ENCODE measurements around the gene RRAGC. TPM values are rescaled to one million over a fixed set of nuclear protein-coding genes. Genes with fewer than 3 reads are reported as not detected.

Gene RRAGC
- total and polyA plus RNA-seq, 2 experiments from 2014 or later: 9.3 to 12.8 TPM

DNA sequence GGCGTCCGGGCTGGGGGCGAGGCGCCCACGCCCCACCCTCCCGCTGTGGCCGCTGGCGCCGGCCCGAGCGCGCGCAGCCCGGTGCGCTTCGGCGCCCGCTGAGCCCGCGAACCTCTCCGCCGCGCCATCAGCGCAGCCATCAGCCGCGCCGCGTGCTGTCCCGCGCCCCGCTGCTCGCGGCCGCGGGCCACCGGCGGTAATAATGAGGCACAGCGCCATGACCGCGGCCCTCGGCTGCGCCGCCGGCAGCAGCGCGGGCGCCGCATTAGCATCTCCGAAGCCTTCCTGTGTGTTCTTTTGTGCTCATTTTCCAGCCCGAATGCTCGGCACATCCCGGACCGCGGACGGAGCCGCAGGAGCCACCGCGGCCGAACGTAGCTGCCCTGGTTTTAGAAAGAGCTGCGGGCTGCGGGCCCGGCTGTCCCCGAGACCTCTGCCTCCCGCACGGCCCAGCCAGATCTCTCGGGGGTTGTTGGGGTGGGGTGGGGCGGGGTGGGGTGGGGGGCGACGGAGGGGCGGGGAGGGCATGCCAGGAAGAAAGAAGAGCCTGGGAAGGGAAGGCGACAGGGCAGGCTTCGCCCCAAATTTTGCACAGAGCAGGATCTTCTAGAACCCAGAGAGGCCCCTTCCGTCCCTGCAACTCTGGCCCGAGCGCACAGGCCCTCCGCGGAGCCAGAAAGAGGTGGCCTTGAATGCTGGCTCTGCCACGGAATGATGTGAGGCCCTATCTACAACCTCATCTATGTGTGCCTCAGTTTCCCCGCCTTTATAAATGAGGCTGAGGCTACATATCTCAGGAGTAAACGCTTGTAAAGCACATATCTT is 55.3 kb downstream of the RRAGC start:
- H3K36me3 Mint-ChIP-seq (ENCODE audit: low read depth): no peaks in the 10 kb centered on the region
- no peak overlapping the region for H3K27ac ChIP-seq (ENCODE audit: low read depth)
- H3K4me1 Mint-ChIP-seq: peaks cover 13% of the 10 kb centered on the region
- TF ChIP-seq, protein P1, sequence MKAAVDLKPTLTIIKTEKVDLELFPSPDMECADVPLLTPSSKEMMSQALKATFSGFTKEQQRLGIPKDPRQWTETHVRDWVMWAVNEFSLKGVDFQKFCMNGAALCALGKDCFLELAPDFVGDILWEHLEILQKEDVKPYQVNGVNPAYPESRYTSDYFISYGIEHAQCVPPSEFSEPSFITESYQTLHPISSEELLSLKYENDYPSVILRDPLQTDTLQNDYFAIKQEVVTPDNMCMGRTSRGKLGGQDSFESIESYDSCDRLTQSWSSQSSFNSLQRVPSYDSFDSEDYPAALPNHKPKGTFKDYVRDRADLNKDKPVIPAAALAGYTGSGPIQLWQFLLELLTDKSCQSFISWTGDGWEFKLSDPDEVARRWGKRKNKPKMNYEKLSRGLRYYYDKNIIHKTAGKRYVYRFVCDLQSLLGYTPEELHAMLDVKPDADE (IDR thresholded peaks at IDR 0.05): no peak
- TF ChIP-seq NANOG (IDR thresholded peaks at IDR 0.05; ENCODE audit: borderline replicate concordance) (no peak), JUNB (IDR thresholded peaks at IDR 0.05; ENCODE audit: unreplicated experiment) (no peak), EZH2phosphoT487 (IDR thresholded peaks at IDR 0.05; ENCODE audit: unreplicated experiment) (no peak), POLR2AphosphoS5 (IDR thresholded peaks at IDR 0.05; ENCODE audit: low read depth) (no peak), EZH2 (IDR thresholded peaks at IDR 0.05; ENCODE audit: low read depth, unreplicated experiment) (peak; percentile 15)
- TF ChIP-seq, protein P2, sequence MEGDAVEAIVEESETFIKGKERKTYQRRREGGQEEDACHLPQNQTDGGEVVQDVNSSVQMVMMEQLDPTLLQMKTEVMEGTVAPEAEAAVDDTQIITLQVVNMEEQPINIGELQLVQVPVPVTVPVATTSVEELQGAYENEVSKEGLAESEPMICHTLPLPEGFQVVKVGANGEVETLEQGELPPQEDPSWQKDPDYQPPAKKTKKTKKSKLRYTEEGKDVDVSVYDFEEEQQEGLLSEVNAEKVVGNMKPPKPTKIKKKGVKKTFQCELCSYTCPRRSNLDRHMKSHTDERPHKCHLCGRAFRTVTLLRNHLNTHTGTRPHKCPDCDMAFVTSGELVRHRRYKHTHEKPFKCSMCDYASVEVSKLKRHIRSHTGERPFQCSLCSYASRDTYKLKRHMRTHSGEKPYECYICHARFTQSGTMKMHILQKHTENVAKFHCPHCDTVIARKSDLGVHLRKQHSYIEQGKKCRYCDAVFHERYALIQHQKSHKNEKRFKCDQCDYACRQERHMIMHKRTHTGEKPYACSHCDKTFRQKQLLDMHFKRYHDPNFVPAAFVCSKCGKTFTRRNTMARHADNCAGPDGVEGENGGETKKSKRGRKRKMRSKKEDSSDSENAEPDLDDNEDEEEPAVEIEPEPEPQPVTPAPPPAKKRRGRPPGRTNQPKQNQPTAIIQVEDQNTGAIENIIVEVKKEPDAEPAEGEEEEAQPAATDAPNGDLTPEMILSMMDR (conservative IDR thresholded peaks at IDR 0.05; ENCODE audit: low read depth in 2 of 2): no peak
- H3K4me3 Mint-ChIP-seq: peak overlapping the region; percentile 76
- H3K4me2 ChIP-seq: peak overlapping the region; percentile 72
- peak; percentile 81 for DNase-seq (ENCODE audit: low spot score)
- H3K27ac Mint-ChIP-seq: no peak overlapping the region
- peaks cover 28% of the 10 kb centered on the region for H3K27me3 Mint-ChIP-seq (ENCODE audit: insufficient read depth, low read depth, poor library complexity)
- peaks cover 55% of the 10 kb centered on the region for H3K27me3 ChIP-seq (ENCODE audit: insufficient read depth)
- H3K36me3 ChIP-seq (ENCODE audit: insufficient read depth): no peaks in the 10 kb centered on the region
- H3K4me1 ChIP-seq (ENCODE audit: insufficient read depth): peaks cover 10% of the 10 kb centered on the region
- H3K9me3 Mint-ChIP-seq: peaks cover 7% of the 10 kb centered on the region; the same call in 2 of the 3 replicates
- peak; percentile 87 for ATAC-seq
- H4K20me1 ChIP-seq (replicated peaks; ENCODE audit: insufficient read depth): no peaks in the 10 kb centered on the region
- H3K4me3 ChIP-seq: peak overlapping the region; percentile 55
- H3F3A ChIP-seq (replicated peaks; ENCODE audit: low read depth): peaks cover 3% of the 10 kb centered on the region
- H3K79me2 ChIP-seq (replicated peaks; ENCODE audit: insufficient read depth): no peaks in the 10 kb centered on the region
- no peaks in the 10 kb centered on the region for H3K9me2 ChIP-seq (ENCODE audit: insufficient read depth)
- peak overlapping the region; percentile 83; the same call in 1 of the 2 replicates for H2AFZ ChIP-seq

DNA sequence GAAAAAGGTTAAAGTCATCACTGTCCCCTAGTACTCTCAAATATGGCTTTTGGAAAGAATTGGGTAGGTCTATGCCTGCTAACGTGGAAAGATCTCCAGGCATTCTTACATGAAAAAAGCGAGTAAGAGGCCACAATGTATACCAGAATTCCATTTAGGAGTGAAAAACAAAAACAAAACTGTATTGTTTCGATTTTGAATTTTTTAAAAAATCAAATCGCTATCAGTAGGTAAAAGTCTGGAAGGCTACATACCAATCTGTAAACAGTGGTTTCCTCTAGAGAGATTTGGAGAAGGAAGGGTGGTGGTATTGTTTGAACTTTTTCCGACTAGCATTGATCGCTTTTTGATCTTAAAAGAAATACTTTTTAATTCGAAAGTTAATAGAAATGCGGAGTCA is 55.9 kb downstream of the RRAGC start:
- Histone ChIP-seq H3K27me3 (ENCODE audit: insufficient read depth) (peaks cover 51% of the 10 kb centered on the region), H3K4me3 (peak overlapping the region; percentile 55), H2AFZ (peak overlapping the region; percentile 83; the same call in 1 of the 2 replicates), H3K4me1 (ENCODE audit: insufficient read depth) (peaks cover 10% of the 10 kb centered on the region), H3F3A (replicated peaks; ENCODE audit: low read depth) (peaks cover 3% of the 10 kb centered on the region), H3K9me2 (ENCODE audit: insufficient read depth) (no peaks in the 10 kb centered on the region), H3K27ac (ENCODE audit: low read depth) (no peak overlapping the region), H3K4me2 (peak overlapping the region; percentile 72), H4K20me1 (replicated peaks; ENCODE audit: insufficient read depth) (no peaks in the 10 kb centered on the region), H3K36me3 (ENCODE audit: insufficient read depth) (no peaks in the 10 kb centered on the region), H3K79me2 (replicated peaks; ENCODE audit: insufficient read depth) (no peaks in the 10 kb centered on the region)
- DNase-seq (ENCODE audit: low spot score) (no peak), ATAC-seq (no peak)
- H3K27me3 Mint-ChIP-seq (ENCODE audit: insufficient read depth, low read depth, poor library complexity): peaks cover 28% of the 10 kb centered on the region
- peaks cover 7% of the 10 kb centered on the region; the same call in 2 of the 3 replicates for H3K9me3 Mint-ChIP-seq
- peaks cover 13% of the 10 kb centered on the region for H3K4me1 Mint-ChIP-seq
- H3K27ac Mint-ChIP-seq: no peak overlapping the region
- H3K4me3 Mint-ChIP-seq: peak overlapping the region; percentile 65
- H3K36me3 Mint-ChIP-seq (ENCODE audit: low read depth): no peaks in the 10 kb centered on the region
- peak; percentile 50 for TF ChIP-seq EZH2 (IDR thresholded peaks at IDR 0.05; ENCODE audit: low read depth, unreplicated experiment)
- TF ChIP-seq, protein P3, sequence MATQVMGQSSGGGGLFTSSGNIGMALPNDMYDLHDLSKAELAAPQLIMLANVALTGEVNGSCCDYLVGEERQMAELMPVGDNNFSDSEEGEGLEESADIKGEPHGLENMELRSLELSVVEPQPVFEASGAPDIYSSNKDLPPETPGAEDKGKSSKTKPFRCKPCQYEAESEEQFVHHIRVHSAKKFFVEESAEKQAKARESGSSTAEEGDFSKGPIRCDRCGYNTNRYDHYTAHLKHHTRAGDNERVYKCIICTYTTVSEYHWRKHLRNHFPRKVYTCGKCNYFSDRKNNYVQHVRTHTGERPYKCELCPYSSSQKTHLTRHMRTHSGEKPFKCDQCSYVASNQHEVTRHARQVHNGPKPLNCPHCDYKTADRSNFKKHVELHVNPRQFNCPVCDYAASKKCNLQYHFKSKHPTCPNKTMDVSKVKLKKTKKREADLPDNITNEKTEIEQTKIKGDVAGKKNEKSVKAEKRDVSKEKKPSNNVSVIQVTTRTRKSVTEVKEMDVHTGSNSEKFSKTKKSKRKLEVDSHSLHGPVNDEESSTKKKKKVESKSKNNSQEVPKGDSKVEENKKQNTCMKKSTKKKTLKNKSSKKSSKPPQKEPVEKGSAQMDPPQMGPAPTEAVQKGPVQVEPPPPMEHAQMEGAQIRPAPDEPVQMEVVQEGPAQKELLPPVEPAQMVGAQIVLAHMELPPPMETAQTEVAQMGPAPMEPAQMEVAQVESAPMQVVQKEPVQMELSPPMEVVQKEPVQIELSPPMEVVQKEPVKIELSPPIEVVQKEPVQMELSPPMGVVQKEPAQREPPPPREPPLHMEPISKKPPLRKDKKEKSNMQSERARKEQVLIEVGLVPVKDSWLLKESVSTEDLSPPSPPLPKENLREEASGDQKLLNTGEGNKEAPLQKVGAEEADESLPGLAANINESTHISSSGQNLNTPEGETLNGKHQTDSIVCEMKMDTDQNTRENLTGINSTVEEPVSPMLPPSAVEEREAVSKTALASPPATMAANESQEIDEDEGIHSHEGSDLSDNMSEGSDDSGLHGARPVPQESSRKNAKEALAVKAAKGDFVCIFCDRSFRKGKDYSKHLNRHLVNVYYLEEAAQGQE (IDR thresholded peaks at IDR 0.05; ENCODE audit: unreplicated experiment): no peak
